ENCODE measurements around the gene JPT2. TPM values are rescaled to one million over a fixed set of nuclear protein-coding genes. Genes with fewer than 3 reads are reported as not detected.

JPT2 gene
- total RNA-seq, 1 experiment from 2014 or later: 131 TPM

- no peaks in the 10 kb centered on the region for H3K27me3 Mint-ChIP-seq (ENCODE audit: insufficient read depth, unreplicated experiment)
- H3K27ac Mint-ChIP-seq (ENCODE audit: low read depth, unreplicated experiment): no peak overlapping the region
- TF ChIP-seq CTCF (IDR thresholded peaks at IDR 0.05; ENCODE audit: unreplicated experiment): peak; percentile 62
- BruUV-seq (replicated peaks): no TSS peak
- no peak overlapping the region for H3K4me3 Mint-ChIP-seq (ENCODE audit: unreplicated experiment)
- peaks cover 6% of the 10 kb centered on the region for H3K4me1 Mint-ChIP-seq (ENCODE audit: insufficient read depth, unreplicated experiment)
- no peaks in the 10 kb centered on the region for H3K9me3 Mint-ChIP-seq (ENCODE audit: unreplicated experiment)
- peaks cover 34% of the 10 kb centered on the region for H3K36me3 Mint-ChIP-seq (ENCODE audit: insufficient read depth, unreplicated experiment)
- ChIA-PET POLR2A (interaction anchor here (0.6 to 1.0 kb wide), 6 partner anchors 9 to 345 kb away, joined by 3 to 6 read pairs (median 4); partner anchors contain the start of genes NUBP2 and SPSB3), CTCF (interaction anchor here (0.6 to 2.4 kb wide), 13 partner anchors 10 to 859 kb away, joined by 3 to 14 read pairs (median 4); partner anchors contain the start of gene JPT2)
- peak; percentile 62 for DNase-seq (ENCODE audit: unreplicated experiment)
- intact Hi-C loops (cut with micrococcal nuclease): loop anchor here (1.0 kb wide), 1 partner anchor 45 kb away; the partner anchor contains the start of gene JPT2
Observed at GRCh38 chr16:1723450-1724147, 45.5 kb downstream of the JPT2 start.

- Mint-ChIP-seq H3K9me3 (ENCODE audit: unreplicated experiment) (no peaks in the 10 kb centered on the region), H3K36me3 (ENCODE audit: insufficient read depth, unreplicated experiment) (peaks cover 34% of the 10 kb centered on the region), H3K4me1 (ENCODE audit: insufficient read depth, unreplicated experiment) (peaks cover 6% of the 10 kb centered on the region), H3K27me3 (ENCODE audit: insufficient read depth, unreplicated experiment) (no peaks in the 10 kb centered on the region), H3K27ac (ENCODE audit: low read depth, unreplicated experiment) (no peak overlapping the region), H3K4me3 (ENCODE audit: unreplicated experiment) (no peak overlapping the region)
- POLR2A ChIA-PET: interaction anchor here (0.5 to 1.5 kb wide), 2 partner anchors 23 to 58 kb away, joined by 3 to 4 read pairs; partner anchors contain the start of genes NUBP2 and SPSB3
- DNase-seq (ENCODE audit: unreplicated experiment): no peak
- CTCF ChIA-PET: interaction anchor here (0.7 to 2.4 kb wide), 9 partner anchors 9 to 50 kb away, joined by 3 to 14 read pairs (median 3); partner anchors contain the start of gene JPT2
- no TSS peak for BruUV-seq (replicated peaks)
- TF ChIP-seq CTCF (IDR thresholded peaks at IDR 0.05; ENCODE audit: unreplicated experiment): no peak
- intact Hi-C loops (cut with micrococcal nuclease): no loop called here
Observed at GRCh38 chr16:1724491-1724890, 46.4 kb downstream of the JPT2 start.

- Mint-ChIP-seq H3K4me1 (ENCODE audit: insufficient read depth, unreplicated experiment) (peaks cover 5% of the 10 kb centered on the region), H3K36me3 (ENCODE audit: insufficient read depth, unreplicated experiment) (peaks cover 48% of the 10 kb centered on the region), H3K9me3 (ENCODE audit: unreplicated experiment) (no peaks in the 10 kb centered on the region), H3K27ac (ENCODE audit: low read depth, unreplicated experiment) (no peak overlapping the region), H3K4me3 (ENCODE audit: unreplicated experiment) (no peak overlapping the region), H3K27me3 (ENCODE audit: insufficient read depth, unreplicated experiment) (no peaks in the 10 kb centered on the region)
- DNase-seq (ENCODE audit: unreplicated experiment): no peak
- POLR2A ChIA-PET: no interaction called here
- intact Hi-C loops (cut with micrococcal nuclease): no loop called here
- no peak for TF ChIP-seq CTCF (IDR thresholded peaks at IDR 0.05; ENCODE audit: unreplicated experiment)
- BruUV-seq (replicated peaks): no TSS peak
- CTCF ChIA-PET: interaction anchor here (0.5 to 1.1 kb wide), 2 partner anchors 20 to 120 kb away, joined by 3 to 8 read pairs; partner anchors contain the start of gene MAPK8IP3
Observed at GRCh38 chr16:1726661-1727502, 48.8 kb downstream of the JPT2 start.
